WERI-Rb-1 (cell line): ENCODE data around the gene AATK.

ENCODE experiments used
- DNase-seq: peaks from one replicate; pipeline ENCODE4 v3.0.0-alpha.2; 2020
- H3K27ac ChIP-seq: fragments of 250-450 bp; sonication (Bioruptor Pico); 2 replicates; pipeline ENCODE4 v1.5.1; 2020; ENCODE audit warnings: mild to moderate bottlenecking, moderate library complexity
- H3K27me3 ChIP-seq: fragments of 250-450 bp; sonication (Bioruptor Pico); 2 replicates; pipeline ENCODE4 v1.5.1; 2021; ENCODE audit warnings: mild to moderate bottlenecking, low read depth, moderate library complexity; ENCODE audit not compliant: insufficient read depth, severe bottlenecking
- H3K36me3 ChIP-seq: fragments of 250-450 bp; sonication (Bioruptor Pico); 2 replicates; pipeline ENCODE4 v1.5.1; 2020; ENCODE audit warnings: mild to moderate bottlenecking, moderate library complexity
- H3K4me3 ChIP-seq: 2 replicates; pipeline ENCODE4 v1.5.1; 2011; ENCODE audit warnings: low read depth, mild to moderate bottlenecking, control low read depth, low read length
- H3K9me3 ChIP-seq: fragments of 250-450 bp; sonication (Bioruptor Pico); 2 replicates; pipeline ENCODE4 v1.5.1; 2021; ENCODE audit warnings: mild to moderate bottlenecking, moderate library complexity; ENCODE audit not compliant: severe bottlenecking
- CTCF ChIP-seq: IDR thresholded peaks from 2 replicates; pipeline ENCODE4 v1.5.1; 2011; ENCODE audit warnings: low read depth, mild to moderate bottlenecking, control low read depth, inconsistent platforms, low read length

The AATK gene

GRCh38 chr17:81153340-81153803 is 12.6 kb downstream of the AATK start:
- Histone ChIP-seq H3K27ac (no peak overlapping the region), H3K27me3 (no peaks in the 10 kb centered on the region), H3K36me3 (0 out of 2 replicates have a peak, but pooled peaks cover 4% of the 10 kb centered on the region), H3K9me3 (no peaks in the 10 kb centered on the region), H3K4me3 (no peak overlapping the region)
- no peak for DNase-seq
- TF ChIP-seq CTCF = no peak

DNA sequence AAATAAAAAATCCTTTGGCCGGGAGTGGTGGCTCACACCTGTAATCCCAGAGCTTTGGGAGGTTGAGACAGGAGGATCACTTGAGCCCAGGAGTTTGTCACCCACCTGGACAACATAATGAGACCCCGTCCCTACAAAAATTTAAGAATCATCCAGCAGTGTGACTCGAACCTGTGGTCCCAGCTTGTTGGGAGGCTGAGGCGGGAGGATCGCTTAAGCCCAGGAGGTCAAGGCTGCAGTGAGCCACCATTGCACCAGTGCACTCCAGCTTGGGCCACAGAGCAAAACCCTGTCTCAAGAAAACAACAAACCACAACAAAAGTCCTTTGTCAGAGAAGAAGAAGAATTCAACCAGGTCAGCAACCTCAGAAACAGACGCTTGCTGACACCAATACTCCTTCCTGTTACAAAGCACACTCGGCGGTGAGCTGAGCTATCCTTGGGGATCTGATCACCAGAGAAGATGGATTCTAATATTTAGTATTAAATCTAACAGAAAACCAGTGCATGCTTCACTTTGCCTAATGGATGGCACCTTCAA is 13.7 kb downstream of the AATK start:
- 0 out of 2 replicates have a peak, but pooled peaks cover 4% of the 10 kb centered on the region for H3K36me3 ChIP-seq
- H3K4me3 ChIP-seq = no peak overlapping the region
- no peak for TF ChIP-seq CTCF
- no peak overlapping the region for H3K27ac ChIP-seq
- no peak for DNase-seq
- H3K27me3 ChIP-seq = no peaks in the 10 kb centered on the region
- H3K9me3 ChIP-seq = no peaks in the 10 kb centered on the region

GRCh38 chr17:81151278-81151677 is 14.7 kb downstream of the AATK start:
- no peaks in the 10 kb centered on the region for H3K27me3 ChIP-seq
- TF ChIP-seq CTCF = no peak
- H3K36me3 ChIP-seq = 0 out of 2 replicates have a peak, but pooled peaks cover 4% of the 10 kb centered on the region
- H3K9me3 ChIP-seq = no peaks in the 10 kb centered on the region
- DNase-seq = peak; percentile 54
- H3K27ac ChIP-seq = no peak overlapping the region
- no peak overlapping the region for H3K4me3 ChIP-seq

- H3K27me3 ChIP-seq = no peaks in the 10 kb centered on the region
- no peak for TF ChIP-seq CTCF
- H3K27ac ChIP-seq = no peak overlapping the region
- H3K4me3 ChIP-seq = no peak overlapping the region
- DNase-seq = no peak
- 0 out of 2 replicates have a peak, but pooled peaks cover 4% of the 10 kb centered on the region for H3K36me3 ChIP-seq
- no peaks in the 10 kb centered on the region for H3K9me3 ChIP-seq
Observed at GRCh38 chr17:81150377-81151077, 15.5 kb downstream of the AATK start.

GRCh38 chr17:81148986-81149533 is 17.0 kb downstream of the AATK start:
- H3K36me3 ChIP-seq = no peaks in the 10 kb centered on the region
- no peaks in the 10 kb centered on the region for H3K27me3 ChIP-seq
- H3K9me3 ChIP-seq = no peaks in the 10 kb centered on the region
- TF ChIP-seq CTCF = no peak
- no peak overlapping the region for H3K4me3 ChIP-seq
- no peak for DNase-seq
- no peak overlapping the region for H3K27ac ChIP-seq
